NAMALWA (cell line): ENCODE data around the gene CHST11.

Experiments
- DNase-seq: peaks from one replicate; pipeline ENCODE4 v3.0.0-alpha.2; 2015; ENCODE audit warnings: low spot score

Gene CHST11

GRCh38 chr12:104583301-104583700, 126.6 kb downstream of the CHST11 start:
- DNase-seq, result peak; percentile 15

GRCh38 chr12:104585448-104586055, 128.8 kb downstream of the CHST11 start:
- DNase-seq, result no peak

- DNase-seq, result no peak
These were observed 129.7 kb downstream of the CHST11 start for GRCh38 chr12:104586351-104586919.

GRCh38 chr12:104588047-104588920, 131.5 kb downstream of the CHST11 start:
- DNase-seq, result no peak

GRCh38 chr12:104588921-104589590, 132.3 kb downstream of the CHST11 start:
- no peak for DNase-seq

GRCh38 chr12:104590022-104590421, 133.3 kb downstream of the CHST11 start:
- no peak for DNase-seq

GRCh38 chr12:104591257-104591885, 134.6 kb downstream of the CHST11 start:
- DNase-seq, result no peak

GRCh38 chr12:104593482-104593881, 136.7 kb downstream of the CHST11 start:
- DNase-seq, result no peak

- no peak for DNase-seq
These were observed 139.5 kb downstream of the CHST11 start for GRCh38 chr12:104596134-104596799.

- peak; percentile 9 for DNase-seq
These were observed 140.4 kb downstream of the CHST11 start for GRCh38 chr12:104596898-104597843.

- DNase-seq, result no peak
These were observed 141.9 kb downstream of the CHST11 start for GRCh38 chr12:104598342-104599271.

GRCh38 chr12:104599272-104600035, 142.7 kb downstream of the CHST11 start:
- no peak for DNase-seq

GRCh38 chr12:104600036-104600712, 143.4 kb downstream of the CHST11 start:
- no peak for DNase-seq

- DNase-seq, result no peak
These were observed 144.3 kb downstream of the CHST11 start for GRCh38 chr12:104600790-104601739.

GRCh38 chr12:104602406-104602805, 145.7 kb downstream of the CHST11 start:
- DNase-seq, result no peak

- no peak for DNase-seq
These were observed 146.1 kb downstream of the CHST11 start for GRCh38 chr12:104602896-104603295.

GRCh38 chr12:104603545-104603973, 146.8 kb downstream of the CHST11 start:
- no peak for DNase-seq
